ENCODE data around the gene ZBTB20. TPM values are rescaled to one million over a fixed set of nuclear protein-coding genes. Genes with fewer than 3 reads are reported as not detected.

ZBTB20 gene
- total RNA-seq, 4 donors from 2014 or later: 46.1 to 102 (median 81.9) TPM

GRCh38 chr3:114332342-114333179 lies 814.5 kb downstream of the ZBTB20 start:
- no peak for TF ChIP-seq CTCF (IDR thresholded peaks at IDR 0.05)
- no peak for DNase-seq (ENCODE audit: low spot score)
- no peak for ATAC-seq (ENCODE audit: low FRiP score)

- ATAC-seq (ENCODE audit: low FRiP score): no peak
- TF ChIP-seq CTCF (IDR thresholded peaks at IDR 0.05): no peak
- DNase-seq (ENCODE audit: low spot score): no peak
Observed at GRCh38 chr3:114331710-114332109, 815.4 kb downstream of the ZBTB20 start.

- ATAC-seq (ENCODE audit: low FRiP score): no peak
- TF ChIP-seq CTCF (IDR thresholded peaks at IDR 0.05): no peak
Observed at GRCh38 chr3:114331007-114331406, 816.1 kb downstream of the ZBTB20 start.

GRCh38 chr3:114329823-114330222 lies 817.3 kb downstream of the ZBTB20 start:
- ATAC-seq (ENCODE audit: low FRiP score): no peak
- DNase-seq (ENCODE audit: low spot score): no peak
- TF ChIP-seq CTCF (IDR thresholded peaks at IDR 0.05): no peak

More at GRCh38 chr3:114331007-114331406, 816.1 kb downstream of the ZBTB20 start:
- DNase-seq (ENCODE audit: low spot score): no peak

- TF ChIP-seq CTCF (IDR thresholded peaks at IDR 0.05): no peak
- no peak for DNase-seq (ENCODE audit: low spot score)
- no peak for ATAC-seq (ENCODE audit: low FRiP score)
Observed at GRCh38 chr3:114328345-114328744, 818.7 kb downstream of the ZBTB20 start.

- TF ChIP-seq CTCF (IDR thresholded peaks at IDR 0.05): no peak
- no peak for DNase-seq (ENCODE audit: low spot score)
Observed at GRCh38 chr3:114327665-114328064, 819.4 kb downstream of the ZBTB20 start.

More at GRCh38 chr3:114327665-114328064, 819.4 kb downstream of the ZBTB20 start:
- ATAC-seq (ENCODE audit: low FRiP score): no peak

Data from omental fat pad (tissue), 4 donors.